ENCODE measurements around the gene MTNR1A. TPM values are rescaled to one million over a fixed set of nuclear protein-coding genes. Genes with fewer than 3 reads are reported as not detected.
A peak's percentile ranks its signal among the peaks of the same experiment; 100 is the strongest.

The MTNR1A gene
- total and polyA plus RNA-seq, 9 of the 15 experiments (the other 6 are each of a cell fraction or from before 2014, with no cell fraction given), result 0.09 to 0.12 (median 0.10) TPM; not detected in 5

DNA sequence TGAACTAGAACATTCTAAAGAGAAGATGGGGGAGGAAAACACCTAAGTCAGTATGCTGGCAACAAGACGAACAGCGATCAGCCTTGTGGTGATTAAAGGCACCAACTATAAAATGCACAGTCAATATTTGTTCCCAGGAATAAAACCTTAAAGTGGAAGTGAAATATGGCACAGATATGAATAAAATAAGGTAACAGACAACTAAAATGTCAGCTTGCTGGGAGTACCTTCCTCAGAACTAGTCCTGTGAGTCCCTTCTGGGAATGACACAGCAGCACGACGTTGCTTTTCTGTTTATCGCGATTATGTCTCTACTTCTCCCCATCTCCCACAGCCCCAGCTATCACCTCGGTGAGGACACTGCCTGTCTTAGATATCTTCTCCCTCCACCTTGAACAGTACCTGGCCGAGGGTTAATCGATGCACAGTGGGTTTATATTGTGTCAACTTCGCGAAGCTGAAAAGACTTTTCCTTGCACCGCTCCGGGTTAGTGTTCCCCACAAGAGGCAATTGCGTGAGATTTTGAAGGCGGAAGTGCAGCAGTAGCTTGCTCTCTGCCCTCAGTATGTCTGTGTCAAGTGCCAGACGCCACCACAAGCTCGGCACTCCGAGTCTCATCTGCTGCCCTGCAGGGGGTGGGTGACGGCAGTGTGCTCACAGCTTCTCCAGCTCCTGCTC is 17.4 kb downstream of the MTNR1A start (continued):
- TF ChIP-seq, protein P1, sequence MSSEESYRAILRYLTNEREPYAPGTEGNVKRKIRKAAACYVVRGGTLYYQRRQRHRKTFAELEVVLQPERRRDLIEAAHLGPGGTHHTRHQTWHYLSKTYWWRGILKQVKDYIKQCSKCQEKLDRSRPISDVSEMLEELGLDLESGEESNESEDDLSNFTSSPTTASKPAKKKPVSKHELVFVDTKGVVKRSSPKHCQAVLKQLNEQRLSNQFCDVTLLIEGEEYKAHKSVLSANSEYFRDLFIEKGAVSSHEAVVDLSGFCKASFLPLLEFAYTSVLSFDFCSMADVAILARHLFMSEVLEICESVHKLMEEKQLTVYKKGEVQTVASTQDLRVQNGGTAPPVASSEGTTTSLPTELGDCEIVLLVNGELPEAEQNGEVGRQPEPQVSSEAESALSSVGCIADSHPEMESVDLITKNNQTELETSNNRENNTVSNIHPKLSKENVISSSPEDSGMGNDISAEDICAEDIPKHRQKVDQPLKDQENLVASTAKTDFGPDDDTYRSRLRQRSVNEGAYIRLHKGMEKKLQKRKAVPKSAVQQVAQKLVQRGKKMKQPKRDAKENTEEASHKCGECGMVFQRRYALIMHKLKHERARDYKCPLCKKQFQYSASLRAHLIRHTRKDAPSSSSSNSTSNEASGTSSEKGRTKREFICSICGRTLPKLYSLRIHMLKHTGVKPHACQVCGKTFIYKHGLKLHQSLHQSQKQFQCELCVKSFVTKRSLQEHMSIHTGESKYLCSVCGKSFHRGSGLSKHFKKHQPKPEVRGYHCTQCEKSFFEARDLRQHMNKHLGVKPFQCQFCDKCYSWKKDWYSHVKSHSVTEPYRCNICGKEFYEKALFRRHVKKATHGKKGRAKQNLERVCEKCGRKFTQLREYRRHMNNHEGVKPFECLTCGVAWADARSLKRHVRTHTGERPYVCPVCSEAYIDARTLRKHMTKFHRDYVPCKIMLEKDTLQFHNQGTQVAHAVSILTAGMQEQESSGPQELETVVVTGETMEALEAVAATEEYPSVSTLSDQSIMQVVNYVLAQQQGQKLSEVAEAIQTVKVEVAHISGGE (CRISPR knock-in tag; IDR thresholded peaks at IDR 0.05), result no peak
- TF ChIP-seq EHMT2 (IDR thresholded peaks at IDR 0.05), result no peak
- TF ChIP-seq ZNF668 (CRISPR knock-in tag; IDR thresholded peaks at IDR 0.05), result no peak
- peak; percentile 76 for TF ChIP-seq CBFA2T2 (conservative IDR thresholded peaks at IDR 0.05)
- no peak for TF ChIP-seq U2AF1 (optimal IDR thresholded peaks at IDR 0.05; ENCODE audit: low read depth, low read length)
- TF ChIP-seq, protein P2, sequence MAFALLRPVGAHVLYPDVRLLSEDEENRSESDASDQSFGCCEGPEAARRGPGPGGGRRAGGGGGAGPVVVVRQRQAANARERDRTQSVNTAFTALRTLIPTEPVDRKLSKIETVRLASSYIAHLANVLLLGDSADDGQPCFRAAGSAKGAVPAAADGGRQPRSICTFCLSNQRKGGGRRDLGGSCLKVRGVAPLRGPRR (CRISPR knock-in tag; IDR thresholded peaks at IDR 0.05), result no peak
- TF ChIP-seq HDAC6 (IDR thresholded peaks at IDR 0.05; ENCODE audit: low read depth, low read length), result no peak
- no peak for TF ChIP-seq GTF2F1 (IDR thresholded peaks at IDR 0.05; ENCODE audit: low read depth, low read length)
- peak; percentile 53 for TF ChIP-seq POLR2B (IDR thresholded peaks at IDR 0.05; ENCODE audit: low read depth, partially characterized antibody)
- TF ChIP-seq ZNF224 (CRISPR knock-in tag; IDR thresholded peaks at IDR 0.05), result no peak
- no peak for TF ChIP-seq HLTF (IDR thresholded peaks at IDR 0.05)
- TF ChIP-seq ZNF695 (CRISPR knock-in tag; IDR thresholded peaks at IDR 0.05), result no peak
- TF ChIP-seq, protein P3, sequence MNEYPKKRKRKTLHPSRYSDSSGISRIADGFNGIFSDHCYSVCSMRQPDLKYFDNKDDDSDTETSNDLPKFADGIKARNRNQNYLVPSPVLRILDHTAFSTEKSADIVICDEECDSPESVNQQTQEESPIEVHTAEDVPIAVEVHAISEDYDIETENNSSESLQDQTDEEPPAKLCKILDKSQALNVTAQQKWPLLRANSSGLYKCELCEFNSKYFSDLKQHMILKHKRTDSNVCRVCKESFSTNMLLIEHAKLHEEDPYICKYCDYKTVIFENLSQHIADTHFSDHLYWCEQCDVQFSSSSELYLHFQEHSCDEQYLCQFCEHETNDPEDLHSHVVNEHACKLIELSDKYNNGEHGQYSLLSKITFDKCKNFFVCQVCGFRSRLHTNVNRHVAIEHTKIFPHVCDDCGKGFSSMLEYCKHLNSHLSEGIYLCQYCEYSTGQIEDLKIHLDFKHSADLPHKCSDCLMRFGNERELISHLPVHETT (CRISPR knock-in tag; conservative IDR thresholded peaks at IDR 0.05 in 1 of 2, IDR thresholded peaks at IDR 0.05 in 1 of 2), result 0 out of 4 replicates have a peak, but pooled peaks of 1 of the 2 experiments have one; percentile 32
- no peak; the same call in none of the 2 replicates for TF ChIP-seq SMAD4 (CRISPR knock-in tag; conservative IDR thresholded peaks at IDR 0.05)
- TF ChIP-seq NCOA2 (IDR thresholded peaks at IDR 0.05; ENCODE audit: partially characterized antibody in 2 of 2), result no peak
- no peak for TF ChIP-seq ELF4 (CRISPR knock-in tag; IDR thresholded peaks at IDR 0.05)
- TF ChIP-seq, protein P4, sequence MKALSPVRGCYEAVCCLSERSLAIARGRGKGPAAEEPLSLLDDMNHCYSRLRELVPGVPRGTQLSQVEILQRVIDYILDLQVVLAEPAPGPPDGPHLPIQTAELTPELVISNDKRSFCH (CRISPR knock-in tag; IDR thresholded peaks at IDR 0.05), result no peak
- TF ChIP-seq, protein P4 (tag; IDR thresholded peaks at IDR 0.05), result no peak
- TF ChIP-seq TRIM24 (IDR thresholded peaks at IDR 0.05), result peak; percentile 60 to 72; a peak in 3 of 4 replicates
- TF ChIP-seq MTA3 (IDR thresholded peaks at IDR 0.05; ENCODE audit: borderline replicate concordance), result peak; percentile 45; the same call in 1 of the 2 replicates
